GM13976 (cell line): ENCODE measurements around the gene ARHGAP15.

Source experiments
- DNase-seq: peaks from one replicate; pipeline ENCODE4 v3.0.0; 2012; ENCODE audit warnings: low spot score
- CTCF ChIP-seq: IDR thresholded peaks from 2 replicates; pipeline ENCODE4 v1.5.1; 2012; ENCODE audit warnings: borderline replicate concordance, mild to moderate bottlenecking; ENCODE audit not compliant: insufficient read depth; ENCODE audit errors: extremely low read depth, missing control alignments, control extremely low read depth
- in situ Hi-C: fragments of 300-500 bp; cut with MboI; formaldehyde crosslinking; loops from one replicate; pipeline ENCODE4 v1.12.0; 2022; ENCODE audit warnings: low sequenced_read_pairs, mixed read lengths, inconsistent platforms; ENCODE audit not compliant: unreplicated experiment

ARHGAP15 gene

GRCh38 chr2:143296089-143296488 is 166.9 kb downstream of the ARHGAP15 start:
- no peak for DNase-seq
- TF ChIP-seq CTCF, result no peak
- in situ Hi-C loops, result no loop called here

GRCh38 chr2:143297182-143297581 is 168.0 kb downstream of the ARHGAP15 start:
- in situ Hi-C loops, result no loop called here
- TF ChIP-seq CTCF, result no peak
- no peak for DNase-seq

- no peak for DNase-seq
- in situ Hi-C loops, result no loop called here
- no peak for TF ChIP-seq CTCF
Measured at GRCh38 chr2:143300536-143300935, 171.3 kb downstream of the ARHGAP15 start.

GRCh38 chr2:143311426-143311825 is 182.2 kb downstream of the ARHGAP15 start:
- no peak for TF ChIP-seq CTCF
- in situ Hi-C loops, result no loop called here
- DNase-seq, result no peak

- no peak for DNase-seq
- in situ Hi-C loops, result no loop called here
- TF ChIP-seq CTCF, result no peak
Measured at GRCh38 chr2:143312441-143312840, 183.2 kb downstream of the ARHGAP15 start.

- no peak for TF ChIP-seq CTCF
- in situ Hi-C loops, result no loop called here
Measured at GRCh38 chr2:143313861-143314260, 184.6 kb downstream of the ARHGAP15 start.

GRCh38 chr2:143321994-143322393 is 192.8 kb downstream of the ARHGAP15 start:
- in situ Hi-C loops, result no loop called here
- DNase-seq, result no peak

More at GRCh38 chr2:143313861-143314260, 184.6 kb downstream of the ARHGAP15 start:
- DNase-seq, result no peak

More at GRCh38 chr2:143321994-143322393, 192.8 kb downstream of the ARHGAP15 start:
- no peak for TF ChIP-seq CTCF
